Colonic mucosa (tissue), 4 donors: Measurements from ENCODE around the gene BBS7. TPM values are rescaled to one million over a fixed set of nuclear protein-coding genes. Genes with fewer than 3 reads are reported as not detected.

Source experiments
- DNase-seq: peaks from one replicate; pipeline ENCODE4 v3.0.0-alpha.2; 2020
- H3K27ac ChIP-seq: fragments of 200-600 bp; one replicate; pipeline ENCODE4 v1.8.0; 2021
- H3K27me3 ChIP-seq: fragments of 200-600 bp; one replicate; pipeline ENCODE4 v1.8.0; 2021
- H3K36me3 ChIP-seq: fragments of 200-600 bp; one replicate; pipeline ENCODE4 v1.8.0; 2021
- H3K4me1 ChIP-seq: fragments of 200-600 bp; one replicate; pipeline ENCODE4 v1.8.0; 2021; ENCODE audit warnings: mild to moderate bottlenecking
- H3K4me3 ChIP-seq: fragments of 200-600 bp; one replicate; pipeline ENCODE4 v1.8.0; 2021
- H3K9ac ChIP-seq, 2 donors: one replicate each; pipeline ENCODE4 v1.7.0; 2013; ENCODE audit warnings: control low read depth in 2 of 2, low read depth in 2 of 2, low read length in 2 of 2
- H3K9me3 ChIP-seq: fragments of 200-600 bp; one replicate; pipeline ENCODE4 v1.8.0; 2021
- intact Hi-C: fragments of 100-400 bp; cut with DNase I; formaldehyde crosslinking; loops from one replicate; pipeline ENCODE4 v1.14.1; 2022
- total RNA-seq, 2 donors: library from RNA; stranded (reverse); fragmentation: NEBNext Ultra II Directional in 1 of 2; extraction: Animal tissue kit (Norgen Biotek cat#: 25700) in 1 of 2; gene quantifications; one replicate each; pipeline ENCODE4 v1.2.1, GENCODE V29; 2021
- TF ChIP-seq, protein P1 (sequence below): fragments of 200-600 bp; IDR thresholded peaks from one replicate; pipeline ENCODE4 v1.8.0; 2022; ENCODE audit warnings: antibody characterized with exemption, mild to moderate bottlenecking
- donor health status: healthy.
- donor health status: DM: no; HTN: no; CAD: no.
- donor health status: DM: no; HTN: no; CAD: no.

BBS7 gene
- total RNA-seq, 2 donors from 2014 or later = 13.6 to 15.6 TPM

DNA sequence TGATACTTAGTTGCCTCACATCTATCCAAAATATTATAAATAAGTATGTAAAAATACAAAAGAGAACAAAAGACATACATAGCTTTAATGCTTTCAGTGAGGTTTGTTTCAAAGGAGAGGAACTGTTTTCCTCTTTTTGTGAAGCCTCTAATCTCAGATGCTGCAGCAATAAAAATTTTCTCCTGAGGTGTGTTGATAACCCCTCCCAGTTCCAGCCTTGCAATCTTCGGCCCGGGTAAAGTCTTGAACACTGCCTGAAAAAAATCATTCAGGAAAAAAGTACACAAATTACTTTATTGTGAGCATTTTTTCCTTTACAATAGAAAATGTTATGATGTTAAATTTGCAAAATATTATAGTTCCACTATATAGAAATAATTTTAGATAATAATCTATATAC is 8.8 kb downstream of the BBS7 start:
- Histone ChIP-seq H3K9me3 (no peaks in the 10 kb centered on the region), H3K36me3 (no peaks in the 10 kb centered on the region), H3K4me3 (no peak overlapping the region), H3K27me3 (no peaks in the 10 kb centered on the region), H3K4me1 (no peaks in the 10 kb centered on the region), H3K27ac (no peak overlapping the region), H3K9ac (no peak overlapping the region)
- no peak for DNase-seq
- TF ChIP-seq, protein P1, sequence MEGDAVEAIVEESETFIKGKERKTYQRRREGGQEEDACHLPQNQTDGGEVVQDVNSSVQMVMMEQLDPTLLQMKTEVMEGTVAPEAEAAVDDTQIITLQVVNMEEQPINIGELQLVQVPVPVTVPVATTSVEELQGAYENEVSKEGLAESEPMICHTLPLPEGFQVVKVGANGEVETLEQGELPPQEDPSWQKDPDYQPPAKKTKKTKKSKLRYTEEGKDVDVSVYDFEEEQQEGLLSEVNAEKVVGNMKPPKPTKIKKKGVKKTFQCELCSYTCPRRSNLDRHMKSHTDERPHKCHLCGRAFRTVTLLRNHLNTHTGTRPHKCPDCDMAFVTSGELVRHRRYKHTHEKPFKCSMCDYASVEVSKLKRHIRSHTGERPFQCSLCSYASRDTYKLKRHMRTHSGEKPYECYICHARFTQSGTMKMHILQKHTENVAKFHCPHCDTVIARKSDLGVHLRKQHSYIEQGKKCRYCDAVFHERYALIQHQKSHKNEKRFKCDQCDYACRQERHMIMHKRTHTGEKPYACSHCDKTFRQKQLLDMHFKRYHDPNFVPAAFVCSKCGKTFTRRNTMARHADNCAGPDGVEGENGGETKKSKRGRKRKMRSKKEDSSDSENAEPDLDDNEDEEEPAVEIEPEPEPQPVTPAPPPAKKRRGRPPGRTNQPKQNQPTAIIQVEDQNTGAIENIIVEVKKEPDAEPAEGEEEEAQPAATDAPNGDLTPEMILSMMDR = no peak
- intact Hi-C loops = no loop called here

DNA sequence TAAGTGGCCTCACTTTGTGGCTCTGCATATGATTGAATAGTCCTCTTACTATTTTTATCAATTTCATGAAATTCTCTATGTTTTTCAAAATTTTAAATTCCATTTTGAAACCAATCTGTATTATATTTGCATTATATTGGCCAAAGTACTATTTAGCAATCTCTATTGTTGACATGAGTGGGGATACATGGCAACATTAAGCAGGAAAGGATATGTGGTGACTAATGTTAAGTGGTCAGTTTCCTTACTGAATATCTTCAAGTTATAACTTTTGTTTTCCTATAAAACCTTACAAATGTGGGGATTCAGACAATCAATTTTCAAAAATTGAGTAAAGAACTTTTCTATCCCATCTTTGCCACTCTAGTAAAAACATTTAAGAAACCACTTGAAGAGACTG is 10.2 kb downstream of the BBS7 start:
- no peak for DNase-seq
- Histone ChIP-seq H3K9me3 (no peaks in the 10 kb centered on the region), H3K9ac (no peak overlapping the region), H3K27ac (no peak overlapping the region), H3K36me3 (no peaks in the 10 kb centered on the region), H3K27me3 (no peaks in the 10 kb centered on the region), H3K4me1 (no peaks in the 10 kb centered on the region), H3K4me3 (no peak overlapping the region)
- intact Hi-C loops = no loop called here
- TF ChIP-seq, protein P1 = no peak

DNA sequence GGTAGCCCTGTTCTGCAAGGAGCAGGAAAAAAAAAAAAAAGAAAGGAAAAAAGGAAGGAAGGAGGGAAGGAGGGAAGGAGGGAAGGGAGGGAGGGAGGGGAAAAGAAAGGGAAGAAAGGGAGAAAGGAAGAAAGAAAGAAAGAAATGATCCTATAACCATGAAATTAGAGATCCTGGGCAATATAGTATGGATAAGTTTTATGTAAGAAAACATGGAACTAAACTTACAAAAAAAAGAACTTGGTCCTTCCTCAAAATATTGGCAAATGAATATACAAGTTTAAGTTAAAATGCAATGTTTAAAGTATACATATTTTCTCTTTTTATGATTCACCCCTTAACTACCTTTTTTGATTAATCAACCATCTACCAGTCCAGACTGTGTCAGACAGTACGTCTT is 18.9 kb downstream of the BBS7 start:
- H3K4me1 ChIP-seq = no peaks in the 10 kb centered on the region
- H3K27me3 ChIP-seq = no peaks in the 10 kb centered on the region
- no peak overlapping the region for H3K9ac ChIP-seq
- TF ChIP-seq, protein P1 = no peak
- intact Hi-C loops = no loop called here
- H3K4me3 ChIP-seq = no peak overlapping the region
- no peaks in the 10 kb centered on the region for H3K9me3 ChIP-seq
- no peak overlapping the region for H3K27ac ChIP-seq
- no peak for DNase-seq
- no peaks in the 10 kb centered on the region for H3K36me3 ChIP-seq

DNA sequence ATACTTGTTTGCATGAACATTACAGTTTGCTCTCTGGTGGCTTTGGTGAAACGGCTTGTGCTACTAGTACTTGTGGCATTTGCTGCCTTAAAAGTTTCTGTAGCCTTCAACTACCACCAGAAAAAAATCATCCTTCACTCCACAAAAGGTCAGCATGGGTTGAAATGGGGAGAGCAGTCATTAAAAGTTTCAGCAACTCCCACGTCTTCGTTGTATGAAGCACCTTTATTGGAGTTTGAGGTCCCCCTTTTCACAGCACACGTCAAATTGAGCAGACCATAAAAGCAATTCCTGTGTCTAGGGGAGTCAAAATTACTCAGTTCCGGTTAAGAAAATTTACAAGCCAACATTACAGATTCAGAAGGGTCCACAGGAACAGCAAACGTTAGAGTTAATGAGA is 23.6 kb downstream of the BBS7 start:
- TF ChIP-seq, protein P1 = no peak
- intact Hi-C loops = no loop called here
- Histone ChIP-seq H3K27ac (no peak overlapping the region), H3K36me3 (no peaks in the 10 kb centered on the region), H3K4me1 (no peaks in the 10 kb centered on the region), H3K9me3 (no peaks in the 10 kb centered on the region), H3K4me3 (no peak overlapping the region), H3K27me3 (no peaks in the 10 kb centered on the region), H3K9ac (no peak overlapping the region)
- DNase-seq = no peak

DNA sequence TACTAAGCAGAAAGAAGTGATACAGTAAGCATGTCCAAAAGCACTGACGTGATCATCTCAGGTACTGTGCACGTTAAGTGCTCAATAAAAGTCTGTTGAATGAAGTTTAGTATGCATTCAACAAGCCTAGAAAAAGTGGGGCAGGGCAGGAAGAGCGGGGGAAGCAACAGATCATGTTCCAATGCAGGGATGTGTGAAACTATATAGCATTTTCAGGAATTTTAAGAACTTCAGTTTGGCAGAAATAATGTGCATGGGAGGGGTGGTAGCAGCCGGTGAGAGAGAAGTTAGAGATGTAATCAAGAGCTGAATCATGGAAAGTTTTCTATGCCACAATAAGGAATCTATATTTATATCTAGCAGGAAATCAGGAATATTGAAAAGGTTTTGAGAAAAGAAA is 27.4 kb downstream of the BBS7 start:
- intact Hi-C loops = no loop called here
- no peaks in the 10 kb centered on the region for H3K27me3 ChIP-seq
- no peak for DNase-seq
- no peak overlapping the region for H3K27ac ChIP-seq
- TF ChIP-seq, protein P1 = no peak
- H3K9me3 ChIP-seq = no peaks in the 10 kb centered on the region
- H3K4me3 ChIP-seq = no peak overlapping the region
- no peak overlapping the region for H3K9ac ChIP-seq
- no peaks in the 10 kb centered on the region for H3K36me3 ChIP-seq
- no peaks in the 10 kb centered on the region for H3K4me1 ChIP-seq

DNA sequence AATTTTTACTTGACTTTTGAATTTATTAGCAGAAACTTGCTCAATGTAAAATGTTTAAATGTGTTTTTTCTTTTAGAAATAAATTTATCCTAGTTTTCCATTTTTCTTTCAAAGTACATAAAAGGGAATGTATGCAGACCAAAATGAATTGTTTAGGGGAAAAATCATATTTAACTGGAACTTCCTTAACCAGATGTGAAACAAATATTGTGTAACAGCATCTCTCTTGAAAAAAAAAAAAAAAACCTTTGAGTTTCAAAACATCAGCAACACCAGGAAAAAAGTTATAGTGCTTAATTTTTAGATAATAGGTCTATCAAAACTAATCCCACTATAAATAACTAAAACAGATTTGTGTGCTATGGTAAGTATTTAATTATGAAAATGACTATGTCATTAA is 32.1 kb downstream of the BBS7 start:
- TF ChIP-seq, protein P1 = no peak
- no peaks in the 10 kb centered on the region for H3K36me3 ChIP-seq

More for the DNA sequence above, 32.1 kb downstream of the BBS7 start:
- Histone ChIP-seq H3K9me3 (no peaks in the 10 kb centered on the region), H3K4me1 (no peaks in the 10 kb centered on the region), H3K4me3 (no peak overlapping the region), H3K27me3 (no peaks in the 10 kb centered on the region), H3K27ac (no peak overlapping the region), H3K9ac (no peak overlapping the region)
- DNase-seq = no peak
- intact Hi-C loops = no loop called here
